B cell (primary cell): Measurements from ENCODE around the gene SMC3. TPM values are rescaled to one million over a fixed set of nuclear protein-coding genes. Genes with fewer than 3 reads are reported as not detected.

Experiments
- ATAC-seq: fragments of 200-7000 bp; cut with Tn5 transposase; one replicate; pipeline ENCODE4 v1.10.0; 2021; ENCODE audit warnings: low read depth, mild to moderate bottlenecking, moderate number of reproducible peaks, moderate library complexity
- CTCF ChIA-PET: fragments of 350-600 bp; sonication (Branson Sonifier 250); formaldehyde crosslinking; loops from one replicate; lab custom pipeline; 2021; ENCODE audit warnings: antibody characterized with exemption, inconsistent platforms; lab: Charles Lee
- POLR2A ChIA-PET: fragments of 350-600 bp; sonication (Branson Sonifier 250); formaldehyde crosslinking; loops from one replicate; lab custom pipeline; 2021; ENCODE audit warnings: antibody characterized with exemption; lab: Charles Lee
- DNase-seq: peaks from one replicate; pipeline ENCODE4 v3.0.0; 2013
- H2AFZ ChIP-seq: 2 replicates; pipeline ENCODE4 v1.6.1; 2012; ENCODE audit warnings: mild to moderate bottlenecking, low read depth, low read length; ENCODE audit not compliant: insufficient read depth, poor library complexity, severe bottlenecking
- H3K27ac ChIP-seq, 2 donors: 1 replicate in 1 of 2; 2 replicates in 1 of 2; pipeline ENCODE4 v1.5.1; 2012 to 2013; ENCODE audit warnings: low read length in 2 of 2, mild to moderate bottlenecking in 2 of 2, moderate library complexity in 1 of 2
- H3K27me3 ChIP-seq, 4 experiments: fragments of 200-600 bp in 1 of 4; sonication (generic) in 1 of 4; replicated peaks in 1 of 4; 1 replicate in 2 of 4; 2 replicates in 2 of 4; pipeline versions ENCODE4 v1.6.1 to v1.7.0; 2013 to 2016; ENCODE audit warnings: low read length in 3 of 4, mild to moderate bottlenecking in 2 of 4, mixed read lengths in 1 of 4, moderate library complexity in 1 of 4; ENCODE audit not compliant: insufficient read depth in 4 of 4, control insufficient read depth in 3 of 4; ENCODE audit errors: control extremely low read depth in 1 of 4
- H3K36me3 ChIP-seq, 2 experiments: replicated peaks in 1 of 2; 1 replicate in 1 of 2; 2 replicates in 1 of 2; pipeline versions ENCODE4 v1.6.1 to v1.7.1; 2013; ENCODE audit warnings: low read length in 1 of 2; ENCODE audit not compliant: insufficient read depth in 2 of 2, control insufficient read depth in 1 of 2; ENCODE audit errors: control extremely low read depth in 1 of 2, extremely low read depth in 1 of 2
- H3K4me1 ChIP-seq, 2 donors: fragments of 200-600 bp in 1 of 2; sonication (generic) in 1 of 2; 1 replicate in 1 of 2; 2 replicates in 1 of 2; pipeline versions ENCODE4 v1.5.1 to v1.6.1; 2013 to 2017; ENCODE audit warnings: low read length in 2 of 2; ENCODE audit not compliant: control insufficient read depth in 2 of 2, insufficient read depth in 2 of 2
- H3K4me2 ChIP-seq: replicated peaks from 2 replicates; pipeline ENCODE3; 2012; ENCODE audit warnings: mild to moderate bottlenecking, low read depth, low read length; ENCODE audit not compliant: poor library complexity, severe bottlenecking
- H3K4me3 ChIP-seq, 5 experiments: fragments of 200-600 bp in 1 of 5; sonication (generic) in 1 of 5; 1 replicate in 3 of 5; 2 replicates in 2 of 5; pipeline versions ENCODE4 v1.5.1 to v1.7.0; 2011 to 2016; ENCODE audit warnings: low read length in 4 of 5, mild to moderate bottlenecking in 4 of 5, low read depth in 2 of 5, control low read depth in 1 of 5, moderate library complexity in 1 of 5; ENCODE audit not compliant: insufficient read depth in 1 of 5; ENCODE audit errors: control extremely low read depth in 1 of 5, extremely low read depth in 1 of 5
- H3K79me2 ChIP-seq: fragments of 200-600 bp; sonication (generic); one replicate; pipeline ENCODE4 v1.6.0; 2016; ENCODE audit warnings: low read length; ENCODE audit not compliant: control insufficient read depth, insufficient read depth
- H3K9ac ChIP-seq: fragments of 200-600 bp; sonication (generic); 2 replicates; pipeline ENCODE4 v1.6.1; 2017; ENCODE audit warnings: mild to moderate bottlenecking, low read length, moderate library complexity
- H3K9me3 ChIP-seq, 3 donors: one replicate each; pipeline versions ENCODE4 v1.6.1 to v1.7.1; 2013; ENCODE audit warnings: low read length in 2 of 3; ENCODE audit not compliant: control insufficient read depth in 2 of 3, insufficient read depth in 1 of 3; ENCODE audit errors: control extremely low read depth in 1 of 3
- H4K20me1 ChIP-seq: 2 replicates; pipeline ENCODE4 v1.6.0; 2012; ENCODE audit warnings: mild to moderate bottlenecking, low read length; ENCODE audit not compliant: insufficient read depth, control insufficient read depth, poor library complexity, severe bottlenecking
- H3K27ac Mint-ChIP-seq: one replicate; pipeline ENCODE4 v1.8.0; 2021; ENCODE audit warnings: mixed read lengths
- H3K27me3 Mint-ChIP-seq: one replicate; pipeline ENCODE4 v1.8.0; 2021; ENCODE audit warnings: mixed read lengths
- H3K4me1 Mint-ChIP-seq: one replicate; pipeline ENCODE4 v1.8.0; 2021; ENCODE audit warnings: mixed read lengths
- H3K4me3 Mint-ChIP-seq: one replicate; pipeline ENCODE4 v1.8.0; 2021; ENCODE audit warnings: mixed read lengths
- H3K9me3 Mint-ChIP-seq: one replicate; pipeline ENCODE4 v1.8.0; 2022; ENCODE audit warnings: mixed read lengths; ENCODE audit not compliant: insufficient read depth
- CTCF ChIP-seq: fragments of 200-600 bp; IDR thresholded peaks from one replicate; pipeline ENCODE4 v1.8.0; 2022; ENCODE audit warnings: antibody characterized with exemption, mild to moderate bottlenecking
- EZH2 ChIP-seq: IDR thresholded peaks from 2 replicates; pipeline ENCODE4 v1.6.1; 2012; ENCODE audit warnings: borderline replicate concordance, low read depth, mild to moderate bottlenecking, moderate library complexity, low read length; ENCODE audit not compliant: insufficient read depth, poor library complexity, severe bottlenecking
- WGBS: methylation state at CpG from one replicate; pipeline ENCODE4 v1.1.5; 2013; ENCODE audit warnings: missing lambda C conversion rate; ENCODE audit not compliant: insufficient coverage; 5-methylcytosine and 5-hydroxymethylcytosine counted together
- intact Hi-C: fragments of 100-400 bp; cut with micrococcal nuclease; formaldehyde crosslinking; loops from one replicate; pipeline ENCODE4 v1.10.0; 2022
- polyA plus RNA-seq: library from polyadenylated mRNA; depleted of rRNA; stranded (reverse); fragments of >200 nt; gene quantifications from 2 replicates; pipeline ENCODE4 v1.2.3, GENCODE V29; 2012
- total RNA-seq, 2 donors: library from RNA; stranded (reverse); fragments of 120-200 nt in 1 of 2; gene quantifications; 1 replicate in 1 of 2; 2 replicates in 1 of 2; pipeline versions ENCODE4 v1.2.3 to v1.2.4, GENCODE V29; 2013 to 2022

Gene SMC3
- total and polyA plus RNA-seq, 2 donors (not counting 1 experiment from before 2014, with no cell fraction given), result 6.1 to 45.8 TPM

GRCh38 chr10:110556969-110557601, 10.4 kb upstream of the SMC3 start:
- Histone ChIP-seq H3K36me3 (no peaks in the 10 kb centered on the region), H3K4me1 (peaks cover 0 to 4% of the 10 kb centered on the region in 2 donors), H3K9me3 (no peaks in the 10 kb centered on the region), H4K20me1 (no peaks in the 10 kb centered on the region), H3K9ac (no peak overlapping the region), H3K79me2 (no peaks in the 10 kb centered on the region), H2AFZ (peak overlapping the region; percentile 71), H3K4me2 (no peak overlapping the region), H3K27me3 (peaks cover 0 to 6% (median 2%) of the 10 kb centered on the region in 4 experiments), H3K4me3 (no peak overlapping the region), H3K27ac (no peak overlapping the region)
- H3K4me1 Mint-ChIP-seq, result peaks cover 3% of the 10 kb centered on the region
- H3K9me3 Mint-ChIP-seq, result no peaks in the 10 kb centered on the region
- ATAC-seq, result peak; percentile 83
- TF ChIP-seq CTCF (peak; percentile 72), EZH2 (no peak)
- WGBS, result 43% methylated on average over 7 of the region's 9 CpGs
- DNase-seq, result peak; percentile 79
- no peak overlapping the region for H3K4me3 Mint-ChIP-seq
- H3K27me3 Mint-ChIP-seq, result peaks cover 15% of the 10 kb centered on the region
- intact Hi-C loops, result no loop called here
- POLR2A ChIA-PET, result interaction anchor here (0.9 kb wide), 1 partner anchor 253 kb away, joined by 5 read pairs; no protein-coding TSS in a partner anchor
- no peak overlapping the region for H3K27ac Mint-ChIP-seq
- CTCF ChIA-PET, result interaction anchor here (0.8 to 4.0 kb wide), 4 partner anchors 9 to 251 kb away, joined by 4 to 26 read pairs (median 10); no protein-coding TSS in a partner anchor

GRCh38 chr10:110558041-110558440, 9.5 kb upstream of the SMC3 start:
- Histone ChIP-seq H3K27ac (no peak overlapping the region), H3K4me1 (peaks cover 0 to 4% of the 10 kb centered on the region in 2 donors), H3K27me3 (peaks cover 0 to 6% (median 2%) of the 10 kb centered on the region in 4 experiments), H3K9ac (no peak overlapping the region), H2AFZ (no peak overlapping the region), H3K4me2 (no peak overlapping the region), H3K79me2 (no peaks in the 10 kb centered on the region), H3K9me3 (no peaks in the 10 kb centered on the region), H4K20me1 (no peaks in the 10 kb centered on the region), H3K36me3 (no peaks in the 10 kb centered on the region), H3K4me3 (no peak overlapping the region)
- Mint-ChIP-seq H3K4me3 (no peak overlapping the region), H3K9me3 (no peaks in the 10 kb centered on the region), H3K27me3 (peaks cover 9% of the 10 kb centered on the region), H3K4me1 (peaks cover 3% of the 10 kb centered on the region), H3K27ac (no peak overlapping the region)
- TF ChIP-seq EZH2, result no peak
- TF ChIP-seq CTCF, result no peak
- ChIA-PET POLR2A (interaction anchor here (0.7 kb wide), 1 partner anchor 24 kb away, joined by 7 read pairs; no protein-coding TSS in a partner anchor), CTCF (interaction anchor here (0.8 to 4.0 kb wide), 5 partner anchors 8 to 252 kb away, joined by 3 to 26 read pairs (median 9); no protein-coding TSS in a partner anchor)
- 79% methylated on average over 2 of the region's 3 CpGs for WGBS
- DNase-seq, result no peak
- intact Hi-C loops, result no loop called here
- ATAC-seq, result no peak
